Natural killer cell (primary cell): ENCODE measurements around the gene FBRS. TPM values are rescaled to one million over a fixed set of nuclear protein-coding genes. Genes with fewer than 3 reads are reported as not detected.

Experiments used
- ATAC-seq, 3 donors: fragments of 150-1000 bp in 2 of 3; fragments of 200-7000 bp in 1 of 3; cut with Tn5 transposase; 1 replicate in 1 of 3; 2 replicates in 2 of 3; pipeline ENCODE4 v1.10.0; 2021; ENCODE audit warnings: mild to moderate bottlenecking in 2 of 3, moderate library complexity in 2 of 3
- DNase-seq, 2 donors: peaks; one replicate each; pipeline versions ENCODE4 v3.0.0 to v3.0.0-alpha.2; 2013 to 2021; ENCODE audit warnings: mixed read lengths in 1 of 2
- H3K27ac ChIP-seq: one replicate; pipeline ENCODE4 v1.5.1; 2013; ENCODE audit warnings: mild to moderate bottlenecking, low read length
- H3K27me3 ChIP-seq: one replicate; pipeline ENCODE4 v1.6.1; 2013; ENCODE audit warnings: low read length; ENCODE audit not compliant: control insufficient read depth, insufficient read depth
- H3K36me3 ChIP-seq: one replicate; pipeline ENCODE4 v1.6.1; 2013; ENCODE audit warnings: low read length; ENCODE audit not compliant: control insufficient read depth, insufficient read depth
- H3K4me1 ChIP-seq: one replicate; pipeline ENCODE4 v1.6.1; 2013; ENCODE audit warnings: low read length; ENCODE audit not compliant: control insufficient read depth, insufficient read depth
- H3K4me3 ChIP-seq: one replicate; pipeline ENCODE4 v1.5.1; 2013; ENCODE audit warnings: low read length
- H3K9me3 ChIP-seq: one replicate; pipeline ENCODE4 v1.6.1; 2013; ENCODE audit warnings: low read length; ENCODE audit not compliant: control insufficient read depth, insufficient read depth
- H3K27ac Mint-ChIP-seq, 2 donors: one replicate each; pipeline ENCODE4 v1.8.0; 2022; ENCODE audit warnings: mild to moderate bottlenecking in 2 of 2, mixed read lengths in 2 of 2, moderate library complexity in 1 of 2
- H3K27me3 Mint-ChIP-seq, 2 donors: one replicate each; pipeline ENCODE4 v1.8.0; 2022; ENCODE audit warnings: low read depth in 2 of 2, mixed read lengths in 2 of 2
- H3K36me3 Mint-ChIP-seq: one replicate; pipeline ENCODE4 v1.8.0; 2022; ENCODE audit warnings: mixed read lengths
- H3K4me1 Mint-ChIP-seq, 2 donors: one replicate each; pipeline ENCODE4 v1.8.0; 2022; ENCODE audit warnings: mixed read lengths in 2 of 2
- H3K4me3 Mint-ChIP-seq: one replicate; pipeline ENCODE4 v1.8.0; 2022; ENCODE audit warnings: mild to moderate bottlenecking, moderate library complexity, mixed read lengths
- H3K9me3 Mint-ChIP-seq, 2 donors: one replicate each; pipeline ENCODE4 v1.8.0; 2022; ENCODE audit warnings: mixed read lengths in 2 of 2
- CTCF ChIP-seq: fragments of 200-600 bp; IDR thresholded peaks from one replicate; pipeline ENCODE4 v1.8.0; 2022; ENCODE audit warnings: antibody characterized with exemption
- WGBS: methylation state at CpG from one replicate; pipeline ENCODE4 v1.1.7; 2013; ENCODE audit warnings: missing lambda C conversion rate; ENCODE audit not compliant: insufficient coverage; 5-methylcytosine and 5-hydroxymethylcytosine counted together
- intact Hi-C: fragments of 100-400 bp; cut with micrococcal nuclease; formaldehyde crosslinking; loops from one replicate; pipeline ENCODE4 v1.14.2; 2022
- total RNA-seq, 4 donors: library from RNA; stranded (reverse); fragments of 120-200 nt in 1 of 4; gene quantifications; one replicate each; pipeline versions ENCODE4 v1.2.3 to v1.2.4, GENCODE V29; 2013 to 2022

FBRS gene
- total RNA-seq, 3 donors from 2014 or later (not counting 1 experiment from before 2014, with no cell fraction given), result 158 to 182 (median 172) TPM

GRCh38 chr16:30644334-30644830 lies 13.8 kb upstream of the FBRS start:
- Histone ChIP-seq H3K4me1 (peaks cover 8% of the 10 kb centered on the region), H3K27me3 (no peaks in the 10 kb centered on the region), H3K36me3 (no peaks in the 10 kb centered on the region), H3K27ac (no peak overlapping the region), H3K4me3 (no peak overlapping the region), H3K9me3 (no peaks in the 10 kb centered on the region)
- Mint-ChIP-seq H3K9me3 (no peaks in the 10 kb centered on the region), H3K4me1 (peaks cover 0 to 4% of the 10 kb centered on the region in 2 donors), H3K36me3 (no peaks in the 10 kb centered on the region), H3K27ac (no peak overlapping the region), H3K4me3 (no peak overlapping the region), H3K27me3 (no peaks in the 10 kb centered on the region)
- intact Hi-C loops, result no loop called here
- no peak for TF ChIP-seq CTCF
- 74% methylated on average over 4 of the region's 4 CpGs for WGBS
- DNase-seq, result no peak
- no peak for ATAC-seq

GRCh38 chr16:30645727-30646126 lies 12.5 kb upstream of the FBRS start:
- ATAC-seq (no peak), DNase-seq (no peak)
- H3K27ac ChIP-seq, result no peak overlapping the region
- no peaks in the 10 kb centered on the region for H3K27me3 ChIP-seq
- H3K36me3 ChIP-seq, result no peaks in the 10 kb centered on the region
- no peak overlapping the region for H3K4me3 ChIP-seq
- Mint-ChIP-seq H3K27me3 (no peaks in the 10 kb centered on the region), H3K4me3 (no peak overlapping the region), H3K36me3 (no peaks in the 10 kb centered on the region), H3K4me1 (peaks cover 12 to 16% of the 10 kb centered on the region in 2 donors), H3K9me3 (no peaks in the 10 kb centered on the region), H3K27ac (no peak overlapping the region)
- H3K9me3 ChIP-seq, result no peaks in the 10 kb centered on the region
- intact Hi-C loops, result no loop called here
- peaks cover 18% of the 10 kb centered on the region for H3K4me1 ChIP-seq
- no peak for TF ChIP-seq CTCF
- 80% methylated on average over 6 of the region's 6 CpGs for WGBS

GRCh38 chr16:30647274-30647571 lies 11.0 kb upstream of the FBRS start:
- no peak overlapping the region for H3K27ac Mint-ChIP-seq
- H3K9me3 ChIP-seq, result no peaks in the 10 kb centered on the region
- no peaks in the 10 kb centered on the region for H3K27me3 ChIP-seq
- no peak overlapping the region for H3K27ac ChIP-seq
- no peaks in the 10 kb centered on the region for H3K9me3 Mint-ChIP-seq
- no peak for DNase-seq
- peaks cover 23 to 28% of the 10 kb centered on the region in 2 donors for H3K4me1 Mint-ChIP-seq
- WGBS, result 100% methylated on average over 1 of the region's 1 CpG
- no peak overlapping the region for H3K4me3 ChIP-seq
- no peaks in the 10 kb centered on the region for H3K27me3 Mint-ChIP-seq
- no peaks in the 10 kb centered on the region for H3K36me3 ChIP-seq
- intact Hi-C loops, result no loop called here
- no peak for ATAC-seq
- H3K4me1 ChIP-seq, result peaks cover 26% of the 10 kb centered on the region
- H3K4me3 Mint-ChIP-seq, result no peak overlapping the region
- no peak for TF ChIP-seq CTCF
- no peaks in the 10 kb centered on the region for H3K36me3 Mint-ChIP-seq

GRCh38 chr16:30649725-30650368 lies 8.4 kb upstream of the FBRS start:
- intact Hi-C loops, result loop anchor here (1.0 to 5.0 kb wide), 5 partner anchors 8 to 1828 kb away; partner anchors contain the start of genes ATXN2L, FBRS, ITGAL and ZNF764
- peak overlapping the region; percentile 96 for H3K27ac ChIP-seq
- H3K9me3 ChIP-seq, result no peaks in the 10 kb centered on the region
- ATAC-seq (peak; percentile 7 to 9 (median 7)), DNase-seq (peak; percentile 56 to 67)
- peaks cover 31% of the 10 kb centered on the region for H3K4me1 ChIP-seq
- Mint-ChIP-seq H3K27me3 (no peaks in the 10 kb centered on the region), H3K4me1 (peaks cover 31 to 32% of the 10 kb centered on the region in 2 donors), H3K9me3 (no peaks in the 10 kb centered on the region), H3K36me3 (no peaks in the 10 kb centered on the region), H3K27ac (peak overlapping the region; percentile 95 to 100), H3K4me3 (peak overlapping the region; percentile 100)
- 30% methylated on average over 22 of the region's 22 CpGs for WGBS
- H3K27me3 ChIP-seq, result no peaks in the 10 kb centered on the region
- peak overlapping the region; percentile 94 for H3K4me3 ChIP-seq
- TF ChIP-seq CTCF, result no peak
- peaks cover 23% of the 10 kb centered on the region for H3K36me3 ChIP-seq
